Prostate gland (tissue), 2 donors: ENCODE results near the gene BTBD3. TPM values are rescaled to one million over a fixed set of nuclear protein-coding genes. Genes with fewer than 3 reads are reported as not detected.
A peak's percentile ranks its signal among the peaks of the same experiment; 100 is the strongest.

Source experiments
- DNase-seq: peaks from one replicate; pipeline ENCODE4 v3.0.0-alpha.2; 2019; ENCODE audit warnings: low spot score
- H3K27ac ChIP-seq, 2 donors: fragments of 200-600 bp; sonication (generic); 2 replicates each; pipeline ENCODE4 v1.5.1; 2017 to 2019
- H3K27me3 ChIP-seq: fragments of 200-600 bp; sonication (generic); replicated peaks from 2 replicates; pipeline ENCODE4 v1.5.1; 2019; ENCODE audit not compliant: insufficient read depth
- H3K36me3 ChIP-seq, 2 donors: fragments of 200-600 bp; sonication (generic); 1 replicate in 1 of 2; 2 replicates in 1 of 2; pipeline versions ENCODE4 v1.5.1 to v1.8.1; 2017 to 2019
- H3K4me1 ChIP-seq: fragments of 200-600 bp; sonication (generic); replicated peaks from 2 replicates; pipeline ENCODE4 v1.5.1; 2019
- H3K4me3 ChIP-seq, 2 donors: fragments of 200-600 bp; sonication (generic); 2 replicates each; pipeline ENCODE4 v1.5.1; 2017 to 2019
- H3K9me3 ChIP-seq: fragments of 200-600 bp; sonication (generic); 2 replicates; pipeline ENCODE4 v1.5.1; 2017
- CTCF ChIP-seq, 4 experiments: fragments of 200-600 bp in 2 of 4; fragments of 450-650 bp in 2 of 4; sonication (generic) in 2 of 4; IDR thresholded peaks; 1 replicate in 3 of 4; 2 replicates in 1 of 4; pipeline ENCODE4 v1.5.1; 2016 to 2019; ENCODE audit warnings: antibody characterized with exemption in 4 of 4, mild to moderate bottlenecking in 2 of 4, moderate library complexity in 2 of 4
- POLR2A ChIP-seq: fragments of 450-650 bp; IDR thresholded peaks from one replicate; pipeline ENCODE4 v1.6.1; 2016; ENCODE audit warnings: antibody characterized with exemption, mild to moderate bottlenecking
- POLR2AphosphoS5 ChIP-seq: sonication (generic); formaldehyde crosslinking; IDR thresholded peaks from one replicate; pipeline ENCODE4 v1.6.1; 2017; ENCODE audit warnings: antibody characterized with exemption
- WGBS: methylation state at CpG from one replicate; pipeline ENCODE4 v1.1.5; 2018; 5-methylcytosine and 5-hydroxymethylcytosine counted together
- intact Hi-C: fragments of 100-400 bp; cut with DNase I; formaldehyde crosslinking; loops from one replicate; pipeline ENCODE4 v1.14.2; 2022
- total RNA-seq, 2 donors: library from RNA; depleted of rRNA; stranded (reverse); fragments of >200 nt; gene quantifications; one replicate each; pipeline ENCODE4 v1.1.0, GENCODE V29; 2016

Gene BTBD3
- total RNA-seq, 2 donors from 2014 or later, result 36.2 to 84.9 TPM

GRCh38 chr20:11891776-11892545, 25.7 kb upstream of the BTBD3 start:
- Histone ChIP-seq H3K27me3 (no peaks in the 10 kb centered on the region), H3K36me3 (no peaks in the 10 kb centered on the region), H3K9me3 (no peaks in the 10 kb centered on the region), H3K4me3 (peak overlapping the region; percentile 73 to 80), H3K4me1 (no peaks in the 10 kb centered on the region), H3K27ac (peak overlapping the region; percentile 86 to 93)
- intact Hi-C loops, result no loop called here
- DNase-seq, result peak; percentile 71
- under 1% methylated on average over 17 of the region's 17 CpGs for whole genome bisulfite sequencing
- TF ChIP-seq POLR2A (no peak), CTCF (IDR thresholded peaks at IDR 0.05) (no peak), POLR2AphosphoS5 (peak; percentile 25)

GRCh38 chr20:11894062-11894461, 23.6 kb upstream of the BTBD3 start:
- no peak for TF ChIP-seq POLR2AphosphoS5
- no peak for TF ChIP-seq CTCF (IDR thresholded peaks at IDR 0.05)
- TF ChIP-seq POLR2A, result no peak
- H3K4me1 ChIP-seq, result no peaks in the 10 kb centered on the region
- no peak for DNase-seq
- 31% methylated on average over 6 of the region's 6 CpGs for WGBS
- H3K4me3 ChIP-seq, result no peak overlapping the region
- H3K9me3 ChIP-seq, result no peaks in the 10 kb centered on the region
- no peaks in the 10 kb centered on the region for H3K36me3 ChIP-seq
- intact Hi-C loops, result no loop called here
- no peak overlapping the region for H3K27ac ChIP-seq
- H3K27me3 ChIP-seq, result no peaks in the 10 kb centered on the region

GRCh38 chr20:11895861-11896387, 21.8 kb upstream of the BTBD3 start:
- WGBS, result 10% methylated on average over 6 of the region's 6 CpGs
- no peaks in the 10 kb centered on the region for H3K36me3 ChIP-seq
- H3K27me3 ChIP-seq, result no peaks in the 10 kb centered on the region
- intact Hi-C loops, result no loop called here
- peak overlapping the region in 1 of 2 donors; percentile 3 for H3K27ac ChIP-seq
- TF ChIP-seq CTCF (IDR thresholded peaks at IDR 0.05), result no peak
- no peak for TF ChIP-seq POLR2AphosphoS5
- TF ChIP-seq POLR2A, result no peak
- DNase-seq, result no peak
- no peaks in the 10 kb centered on the region for H3K9me3 ChIP-seq
- H3K4me3 ChIP-seq, result no peak overlapping the region
- no peaks in the 10 kb centered on the region for H3K4me1 ChIP-seq

- intact Hi-C loops, result no loop called here
- H3K36me3 ChIP-seq, result no peaks in the 10 kb centered on the region
- WGBS, result 90% methylated on average over 3 of the region's 3 CpGs
Measured at GRCh38 chr20:11901127-11901526, 16.6 kb upstream of the BTBD3 start.

More at GRCh38 chr20:11901127-11901526, 16.6 kb upstream of the BTBD3 start:
- TF ChIP-seq CTCF (IDR thresholded peaks at IDR 0.05), result no peak
- no peak for TF ChIP-seq POLR2A
- no peak for TF ChIP-seq POLR2AphosphoS5
- no peak for DNase-seq
- Histone ChIP-seq H3K9me3 (no peaks in the 10 kb centered on the region), H3K27ac (no peak overlapping the region), H3K4me3 (no peak overlapping the region), H3K4me1 (peaks cover 2% of the 10 kb centered on the region), H3K27me3 (no peaks in the 10 kb centered on the region)
